ENCODE results near the gene S100A1.

S100A1 gene

GRCh38 chr1:153610334-153610733 is 17.9 kb upstream of the S100A1 start:
- no peak for DNase-seq (ENCODE audit: low read depth in 2 of 2, low spot score in 1 of 2)

GRCh38 chr1:153610811-153611301 is 17.4 kb upstream of the S100A1 start:
- DNase-seq (ENCODE audit: low read depth in 2 of 2, low spot score in 1 of 2): no peak

GRCh38 chr1:153611356-153611755 is 16.9 kb upstream of the S100A1 start:
- DNase-seq (ENCODE audit: low read depth in 2 of 2, low spot score in 1 of 2): no peak

GRCh38 chr1:153612111-153612754 is 16.0 kb upstream of the S100A1 start:
- DNase-seq (ENCODE audit: low read depth in 2 of 2, low spot score in 1 of 2): no peak

GRCh38 chr1:153612755-153613331 is 15.4 kb upstream of the S100A1 start, which contains the start of gene S100A16:
Gene S100A16, minus strand, starts transcription at chr1:153613137. Its CDS starts 4,986 bp downstream, at chr1:153608151.
- no peak for DNase-seq (ENCODE audit: low read depth in 2 of 2, low spot score in 1 of 2)

GRCh38 chr1:153613406-153613805 is 14.8 kb upstream of the S100A1 start:
- no peak for DNase-seq (ENCODE audit: low read depth in 2 of 2, low spot score in 1 of 2)

GRCh38 chr1:153614189-153614900 is 13.9 kb upstream of the S100A1 start:
- DNase-seq (ENCODE audit: low read depth in 2 of 2, low spot score in 1 of 2): no peak

- no peak for DNase-seq (ENCODE audit: low read depth in 2 of 2, low spot score in 1 of 2)
Observed at GRCh38 chr1:153614906-153615305, 13.3 kb upstream of the S100A1 start.

- DNase-seq (ENCODE audit: low read depth in 2 of 2, low spot score in 1 of 2): no peak
Observed at GRCh38 chr1:153615406-153615805, 12.8 kb upstream of the S100A1 start.

- DNase-seq (ENCODE audit: low read depth in 2 of 2, low spot score in 1 of 2): no peak
Observed at GRCh38 chr1:153616144-153616916, 11.9 kb upstream of the S100A1 start, which contains the start of gene S100A14. Gene S100A14, minus strand, starts transcription at chr1:153616325. Its CDS starts 467 bp downstream, at chr1:153615858.

GRCh38 chr1:153616917-153617311 is 11.3 kb upstream of the S100A1 start:
- no peak for DNase-seq (ENCODE audit: low read depth in 2 of 2, low spot score in 1 of 2)

- peak in 1 of 2 donors; percentile 47 for DNase-seq (ENCODE audit: low read depth in 2 of 2, low spot score in 1 of 2)
Observed at GRCh38 chr1:153617663-153618062, 10.6 kb upstream of the S100A1 start.

- no peak for DNase-seq (ENCODE audit: low read depth in 2 of 2, low spot score in 1 of 2)
Observed at GRCh38 chr1:153619171-153619570, 9.1 kb upstream of the S100A1 start.

- no peak for DNase-seq (ENCODE audit: low read depth in 2 of 2, low spot score in 1 of 2)
Observed at GRCh38 chr1:153623101-153623500, 5.1 kb upstream of the S100A1 start.

- DNase-seq (ENCODE audit: low read depth in 2 of 2, low spot score in 1 of 2): no peak
Observed at GRCh38 chr1:153624965-153625611, 3.1 kb upstream of the S100A1 start.

GRCh38 chr1:153626477-153626903 is 1.7 kb upstream of the S100A1 start:
- DNase-seq (ENCODE audit: low read depth in 2 of 2, low spot score in 1 of 2): no peak

- no peak for DNase-seq (ENCODE audit: low read depth in 2 of 2, low spot score in 1 of 2)
Observed at GRCh38 chr1:153626904-153627714, 1.1 kb upstream of the S100A1 start, which contains the start of gene S100A13. Gene S100A13, minus strand, starts transcription at chr1:153627505. Its CDS starts 1,033 bp downstream, at chr1:153626472.

- DNase-seq (ENCODE audit: low read depth in 2 of 2, low spot score in 1 of 2): no peak
Observed at GRCh38 chr1:153628638-153629342, 556 bp downstream of the S100A1 start.

- DNase-seq (ENCODE audit: low read depth in 2 of 2, low spot score in 1 of 2): no peak
Observed at GRCh38 chr1:153629343-153629665, 1.1 kb downstream of the S100A1 start.

Measured in stimulated activated CD8-positive, alpha-beta memory T cell treated with anti-CD3 and anti-CD28 coated beads, Interleukin-4, amount 100 ng/mL, for 4 hours (primary cell).